A673 (cell line): ENCODE results near the gene CDK3. TPM values are rescaled to one million over a fixed set of nuclear protein-coding genes. Genes with fewer than 3 reads are reported as not detected.
A peak's percentile ranks its signal among the peaks of the same experiment; 100 is the strongest.
"Not testable (repeated sequence)": the region's sequence is repeated elsewhere in the genome, so short reads cannot be mapped to it uniquely, and the experiment has no call there.

ENCODE experiments used
- BruUV-seq: library from RNA; stranded (reverse); fragments of 400-500 nt; replicated peaks from 2 replicates; lab custom pipeline; 2021; lab: Mats Ljungman, UMichigan
- CTCF ChIA-PET: fragments of 300-600 bp; sonication (Branson Sonifier 250); formaldehyde crosslinking; loops from one replicate; lab custom pipeline; 2022; ENCODE audit warnings: antibody characterized with exemption; lab: Charles Lee
- POLR2A ChIA-PET: fragments of 300-600 bp; sonication (Branson Sonifier 250); formaldehyde crosslinking; loops from one replicate; lab custom pipeline; 2022; ENCODE audit warnings: antibody characterized with exemption; ENCODE audit not compliant: low non-redundant PET; lab: Charles Lee
- DNase-seq: peaks from one replicate; pipeline ENCODE4 v3.0.0-alpha.2; 2015; ENCODE audit warnings: low spot score
- H3K27ac ChIP-seq: fragments of 200-600 bp; sonication (generic); 2 replicates; pipeline ENCODE4 v1.5.1; 2016; ENCODE audit warnings: mixed run types, low read depth, mild to moderate bottlenecking, mixed read lengths, antibody characterized with exemption, low read length; ENCODE audit not compliant: poor library complexity, severe bottlenecking
- H3K27me3 ChIP-seq: fragments of 200-600 bp; sonication (generic); replicated peaks from 2 replicates; pipeline ENCODE4 v1.6.1; 2017; ENCODE audit warnings: mixed run types, low read depth, mild to moderate bottlenecking, mixed read lengths, antibody characterized with exemption, low read length; ENCODE audit not compliant: insufficient read depth, poor library complexity
- H3K36me3 ChIP-seq: fragments of 200-600 bp; sonication (generic); 2 replicates; pipeline ENCODE4 v1.6.1; 2016; ENCODE audit warnings: mixed run types, mild to moderate bottlenecking, mixed read lengths, antibody characterized with exemption, low read length; ENCODE audit not compliant: insufficient read depth, poor library complexity, severe bottlenecking
- H3K4me1 ChIP-seq: fragments of 200-600 bp; sonication (generic); 2 replicates; pipeline ENCODE4 v1.6.1; 2017; ENCODE audit warnings: mixed run types, mild to moderate bottlenecking, mixed read lengths, antibody characterized with exemption, low read length; ENCODE audit not compliant: insufficient read depth, poor library complexity, severe bottlenecking
- H3K4me3 ChIP-seq: fragments of 200-600 bp; sonication (generic); 2 replicates; pipeline ENCODE4 v1.5.1; 2016; ENCODE audit warnings: low read depth, mixed run types, mild to moderate bottlenecking, mixed read lengths, low read length; ENCODE audit not compliant: poor library complexity, severe bottlenecking
- H3K9me3 ChIP-seq: fragments of 200-600 bp; sonication (generic); 2 replicates; pipeline ENCODE4 v1.6.1; 2016; ENCODE audit warnings: mixed run types, low read depth, mild to moderate bottlenecking, mixed read lengths, antibody characterized with exemption, low read length; ENCODE audit not compliant: poor library complexity, severe bottlenecking
- CTCF ChIP-seq: fragments of 300-800, 200-600 bp; sonication (generic); conservative IDR thresholded peaks from 2 replicates; pipeline ENCODE4 v1.5.1; 2017; ENCODE audit warnings: low read depth, mild to moderate bottlenecking, antibody characterized with exemption, low read length, moderate library complexity, mixed read lengths
- EZH2 ChIP-seq: fragments of 200-600 bp; sonication (generic); IDR thresholded peaks from 2 replicates; pipeline ENCODE4 v1.6.1; 2017; ENCODE audit warnings: borderline replicate concordance, low read depth, mild to moderate bottlenecking, mixed read lengths, antibody characterized with exemption, low read length; ENCODE audit not compliant: poor library complexity, severe bottlenecking
- intact Hi-C: fragments of 100-400 bp; cut with micrococcal nuclease; formaldehyde crosslinking; loops from one replicate; pipeline ENCODE4 v1.10.0; 2022; ENCODE audit not compliant: unreplicated experiment
- total RNA-seq: library from RNA; stranded (reverse); gene quantifications from 2 replicates; pipeline ENCODE4 v1.2.3, GENCODE V29; 2021

Gene CDK3
- total RNA-seq, 1 experiment from 2014 or later = 10.0 TPM

GRCh38 chr17:75959839-75960511, 40.7 kb upstream of the CDK3 start:
- POLR2A ChIA-PET = no interaction called here
- DNase-seq = no peak
- Histone ChIP-seq H3K27ac (no peak overlapping the region), H3K4me3 (no peak overlapping the region), H3K9me3 (no peaks in the 10 kb centered on the region), H3K27me3 (no peaks in the 10 kb centered on the region), H3K4me1 (no peaks in the 10 kb centered on the region), H3K36me3 (peaks cover 7% of the 10 kb centered on the region)
- TF ChIP-seq EZH2 (no peak), CTCF (no peak)
- intact Hi-C loops = no loop called here
- CTCF ChIA-PET = interaction anchor here (0.5 kb wide), 1 partner anchor 175 kb away, joined by 6 read pairs; no protein-coding TSS in a partner anchor
- BruUV-seq = no TSS peak

GRCh38 chr17:75965468-75965867, 35.2 kb upstream of the CDK3 start:
- CTCF ChIA-PET = no interaction called here
- Histone ChIP-seq H3K27ac (no peak overlapping the region), H3K27me3 (no peaks in the 10 kb centered on the region), H3K4me1 (no peaks in the 10 kb centered on the region), H3K36me3 (no peaks in the 10 kb centered on the region), H3K4me3 (no peak overlapping the region), H3K9me3 (no peaks in the 10 kb centered on the region)
- intact Hi-C loops = no loop called here
- no peak for DNase-seq
- no peak for TF ChIP-seq EZH2
- TF ChIP-seq CTCF = no peak
- no TSS peak for BruUV-seq
- POLR2A ChIA-PET = no interaction called here

GRCh38 chr17:75969044-75969443, 31.6 kb upstream of the CDK3 start:
- BruUV-seq, H3K4me1 ChIP-seq, DNase-seq, H3K4me3 ChIP-seq, POLR2A ChIA-PET, H3K27me3 ChIP-seq, intact Hi-C loops, CTCF ChIA-PET, H3K36me3 ChIP-seq, H3K9me3 ChIP-seq, H3K27ac ChIP-seq: not testable (repeated sequence)

- intact Hi-C loops = no loop called here
- Histone ChIP-seq H3K4me3 (no peak overlapping the region), H3K27me3 (no peaks in the 10 kb centered on the region), H3K36me3 (peaks cover 5% of the 10 kb centered on the region), H3K27ac (no peak overlapping the region), H3K9me3 (no peaks in the 10 kb centered on the region), H3K4me1 (no peaks in the 10 kb centered on the region)
- TF ChIP-seq EZH2 = no peak
- TF ChIP-seq CTCF = no peak
- DNase-seq = peak; percentile 38
- ChIA-PET CTCF (no interaction called here), POLR2A (no interaction called here)
- BruUV-seq = no TSS peak
These were observed 30.6 kb upstream of the CDK3 start for GRCh38 chr17:75970011-75970523.
